ENCODE data around the gene FRMPD4.

DNA sequence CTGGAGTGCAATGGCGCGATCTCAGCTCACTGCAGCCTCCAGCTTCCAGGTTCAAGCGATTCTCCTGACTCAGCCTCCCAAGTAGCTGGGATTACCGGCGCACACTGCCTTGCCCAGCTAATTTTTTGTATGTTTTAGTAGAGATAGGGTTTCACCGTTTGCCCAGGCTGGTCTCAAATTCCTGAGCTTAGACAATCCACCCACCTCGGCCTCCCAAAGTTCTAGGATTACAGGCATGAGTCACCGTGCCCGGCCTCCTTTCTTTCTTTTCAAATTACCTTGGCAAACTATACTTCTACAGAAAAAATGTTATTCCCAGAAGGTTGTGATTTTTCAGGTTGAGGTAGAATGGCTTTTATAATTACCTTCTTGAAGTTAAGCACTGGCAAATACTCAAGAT, 331.0 kb downstream of the FRMPD4 start:
- TF ChIP-seq, protein P1, sequence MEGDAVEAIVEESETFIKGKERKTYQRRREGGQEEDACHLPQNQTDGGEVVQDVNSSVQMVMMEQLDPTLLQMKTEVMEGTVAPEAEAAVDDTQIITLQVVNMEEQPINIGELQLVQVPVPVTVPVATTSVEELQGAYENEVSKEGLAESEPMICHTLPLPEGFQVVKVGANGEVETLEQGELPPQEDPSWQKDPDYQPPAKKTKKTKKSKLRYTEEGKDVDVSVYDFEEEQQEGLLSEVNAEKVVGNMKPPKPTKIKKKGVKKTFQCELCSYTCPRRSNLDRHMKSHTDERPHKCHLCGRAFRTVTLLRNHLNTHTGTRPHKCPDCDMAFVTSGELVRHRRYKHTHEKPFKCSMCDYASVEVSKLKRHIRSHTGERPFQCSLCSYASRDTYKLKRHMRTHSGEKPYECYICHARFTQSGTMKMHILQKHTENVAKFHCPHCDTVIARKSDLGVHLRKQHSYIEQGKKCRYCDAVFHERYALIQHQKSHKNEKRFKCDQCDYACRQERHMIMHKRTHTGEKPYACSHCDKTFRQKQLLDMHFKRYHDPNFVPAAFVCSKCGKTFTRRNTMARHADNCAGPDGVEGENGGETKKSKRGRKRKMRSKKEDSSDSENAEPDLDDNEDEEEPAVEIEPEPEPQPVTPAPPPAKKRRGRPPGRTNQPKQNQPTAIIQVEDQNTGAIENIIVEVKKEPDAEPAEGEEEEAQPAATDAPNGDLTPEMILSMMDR (conservative IDR thresholded peaks at IDR 0.05; ENCODE audit: low read length): no peak
- no peak for TF ChIP-seq EZH2phosphoT487 (IDR thresholded peaks at IDR 0.05; ENCODE audit: borderline replicate concordance)
